Limb (tissue), 2 donors: ENCODE results near the gene MAN1A2.
A peak's percentile ranks its signal among the peaks of the same experiment; 100 is the strongest.
"Not testable (repeated sequence)": the region's sequence is repeated elsewhere in the genome, so short reads cannot be mapped to it uniquely, and the experiment has no call there.

Experiments
- DNase-seq, 2 donors: peaks; one replicate each; pipeline ENCODE4 v3.0.0-alpha.2; 2016; ENCODE audit errors: extremely low spot score in 2 of 2

The MAN1A2 gene

DNA sequence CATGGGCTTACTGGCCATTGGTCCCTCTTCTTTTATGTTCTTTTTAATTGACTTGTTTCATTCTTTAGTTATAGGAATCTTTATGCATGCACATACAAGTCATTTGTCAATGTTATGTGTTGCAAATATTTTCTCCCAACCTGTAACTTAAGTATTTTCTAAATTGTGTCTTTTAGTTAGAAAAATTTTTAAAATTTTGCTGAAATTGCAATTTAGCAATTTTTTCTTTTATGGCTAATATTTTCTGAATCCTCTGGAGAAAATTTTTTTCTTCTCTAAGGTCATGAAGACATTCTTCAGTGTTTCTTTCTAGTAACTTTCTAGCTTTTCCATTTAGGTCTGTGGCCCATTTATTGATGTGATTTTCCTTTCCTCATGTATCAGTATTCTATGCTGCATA is 189.7 kb downstream of the MAN1A2 start:
- no peak for DNase-seq

GRCh38 chr1:117558451-117558850 is 191.2 kb downstream of the MAN1A2 start:
- not testable (repeated sequence) for DNase-seq

GRCh38 chr1:117559139-117559538 is 191.9 kb downstream of the MAN1A2 start:
- DNase-seq, result no peak

- DNase-seq, result no peak
Measured at GRCh38 chr1:117559985-117560384, 192.7 kb downstream of the MAN1A2 start.

GRCh38 chr1:117561071-117561470 is 193.8 kb downstream of the MAN1A2 start:
- DNase-seq, result no peak

DNA sequence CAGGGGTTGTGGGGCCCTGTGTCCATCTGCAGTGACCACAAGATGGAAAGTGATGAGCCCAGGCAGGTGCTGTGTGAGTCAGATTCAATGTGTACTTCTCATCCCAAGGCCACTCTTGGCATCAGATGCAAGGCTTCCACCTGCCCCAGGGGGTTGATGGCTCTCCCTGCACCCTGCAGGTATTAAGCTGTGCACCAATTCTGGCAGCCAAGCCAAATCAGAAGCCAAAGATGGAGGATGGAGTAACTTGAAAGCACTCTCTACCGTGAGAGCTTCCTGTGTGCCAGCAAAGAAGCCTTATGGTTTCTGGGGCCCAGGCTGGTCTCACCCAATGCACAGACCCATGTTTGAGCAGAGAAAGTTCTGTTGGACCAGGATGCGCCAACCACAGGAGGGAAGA is 194.3 kb downstream of the MAN1A2 start:
- DNase-seq, result no peak

DNA sequence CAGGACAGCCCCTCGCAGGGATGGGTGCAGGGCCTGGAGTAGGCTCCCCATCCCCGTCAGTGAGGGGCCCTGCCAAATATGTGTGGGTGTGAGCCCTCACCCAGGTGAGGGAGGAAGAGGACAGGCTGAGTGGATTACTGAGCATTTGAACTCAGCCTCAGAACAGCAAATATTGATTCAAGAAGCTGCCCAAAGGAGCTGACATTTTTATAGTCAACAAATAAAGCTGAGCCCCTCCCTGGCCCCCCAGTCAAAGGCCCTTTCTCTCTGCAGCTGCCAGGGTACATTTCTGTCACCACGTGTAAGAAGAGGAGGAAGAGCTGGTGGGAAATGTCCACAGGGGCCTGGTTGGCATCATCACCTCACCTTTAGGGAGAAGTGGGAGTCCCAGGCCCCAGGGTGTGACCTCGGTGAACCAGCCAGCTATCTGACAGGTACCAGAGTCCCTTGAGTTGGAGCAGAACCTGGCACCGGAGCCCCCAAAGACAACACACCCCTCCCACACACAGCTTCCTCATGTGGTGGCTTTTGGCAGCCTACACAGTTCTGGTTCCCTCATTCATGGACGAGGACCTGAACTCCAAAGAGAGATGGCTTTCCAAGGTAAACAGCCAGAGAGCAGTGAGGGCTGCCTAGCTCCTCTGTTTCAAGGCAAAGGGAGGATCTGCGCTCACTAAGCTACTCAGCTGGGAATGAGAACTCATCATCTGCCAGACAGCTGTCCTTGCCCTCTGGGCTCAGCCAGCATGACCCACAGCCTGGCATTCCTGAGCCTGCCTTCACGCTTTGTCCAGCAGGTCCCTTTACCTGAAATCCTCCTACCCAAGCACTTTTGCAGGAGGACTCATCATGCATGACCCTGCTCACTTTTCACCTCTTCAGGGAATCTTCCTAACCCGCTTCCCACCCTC is 195.6 kb downstream of the MAN1A2 start:
- DNase-seq, result no peak

- DNase-seq, result no peak
Measured at GRCh38 chr1:117563492-117563875, 196.2 kb downstream of the MAN1A2 start.

DNA sequence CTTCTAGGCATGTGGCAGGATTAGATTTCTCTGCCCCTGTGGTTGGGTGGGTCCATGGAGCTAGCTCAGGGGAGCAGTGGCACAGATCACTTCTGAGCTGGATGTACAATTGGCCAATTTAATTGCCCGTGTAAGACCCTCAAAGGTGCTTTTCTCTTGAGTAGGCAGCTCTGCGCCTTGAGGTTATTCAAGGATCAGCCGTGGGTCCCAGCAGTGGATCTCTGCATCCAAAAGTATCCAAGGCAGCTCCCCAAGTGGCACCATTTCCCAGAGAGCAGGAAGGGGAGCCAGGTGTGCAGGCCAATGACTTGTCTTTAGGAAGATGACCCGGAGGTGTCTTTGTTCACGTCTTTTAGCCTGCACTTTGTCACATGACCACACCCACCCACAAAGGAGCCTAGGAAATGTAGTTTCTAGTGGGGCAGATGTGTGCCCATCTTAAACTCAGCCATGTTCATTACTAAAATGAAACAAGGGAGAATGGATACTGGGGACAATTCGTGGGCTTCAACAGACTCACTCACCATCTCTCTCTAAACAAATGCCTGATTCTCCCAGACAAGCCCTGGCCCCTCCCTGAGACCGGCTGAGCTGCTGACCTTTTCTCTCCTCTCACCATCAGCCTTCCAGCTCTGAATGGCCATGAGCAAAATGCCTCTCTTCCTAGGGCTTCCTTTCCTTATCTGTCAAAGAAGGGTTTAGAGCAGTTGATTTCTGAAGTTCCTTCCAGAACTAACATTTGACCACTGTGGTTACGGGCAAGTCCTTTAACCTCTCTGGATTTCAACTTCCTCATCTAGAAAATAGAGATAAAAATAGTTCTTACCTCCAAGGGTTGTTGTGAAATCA is 197.2 kb downstream of the MAN1A2 start:
- no peak for DNase-seq

- DNase-seq, result no peak
Measured at GRCh38 chr1:117565076-117565556, 197.9 kb downstream of the MAN1A2 start.

- no peak for DNase-seq
Measured at GRCh38 chr1:117565745-117566455, 198.7 kb downstream of the MAN1A2 start.

GRCh38 chr1:117566556-117566955 is 199.3 kb downstream of the MAN1A2 start:
- no peak for DNase-seq

- no peak for DNase-seq
Measured at GRCh38 chr1:117567435-117567834, 200.2 kb downstream of the MAN1A2 start.

GRCh38 chr1:117567976-117568375 is 200.7 kb downstream of the MAN1A2 start:
- no peak for DNase-seq

GRCh38 chr1:117568999-117569398 is 201.8 kb downstream of the MAN1A2 start:
- no peak for DNase-seq

DNA sequence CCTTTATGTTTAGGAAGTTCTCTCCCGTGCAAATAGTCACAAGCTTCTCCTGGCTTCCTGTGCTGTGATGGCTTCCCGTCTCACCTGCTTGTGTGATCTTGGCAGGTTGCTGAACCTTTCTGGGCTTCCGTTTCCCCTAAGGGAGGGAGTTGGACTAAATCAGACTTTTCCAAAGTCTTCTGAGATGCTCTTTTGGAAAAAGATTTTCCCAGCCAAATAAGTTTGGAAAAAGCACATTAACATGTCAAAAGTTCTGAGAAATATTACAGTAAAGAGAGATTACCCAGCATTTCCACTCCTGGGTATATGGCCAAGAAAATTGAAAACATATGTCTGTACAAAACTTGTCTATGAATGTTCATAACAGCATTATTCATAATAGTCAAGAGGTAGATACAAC is 202.6 kb downstream of the MAN1A2 start:
- DNase-seq, result peak in 1 of 2 donors; percentile 55

GRCh38 chr1:117570988-117571409 is 203.8 kb downstream of the MAN1A2 start:
- no peak for DNase-seq

GRCh38 chr1:117571496-117571895 is 204.2 kb downstream of the MAN1A2 start:
- no peak for DNase-seq

- peak in 1 of 2 donors; percentile 23 for DNase-seq
Measured at GRCh38 chr1:117572546-117572945, 205.3 kb downstream of the MAN1A2 start.

DNA sequence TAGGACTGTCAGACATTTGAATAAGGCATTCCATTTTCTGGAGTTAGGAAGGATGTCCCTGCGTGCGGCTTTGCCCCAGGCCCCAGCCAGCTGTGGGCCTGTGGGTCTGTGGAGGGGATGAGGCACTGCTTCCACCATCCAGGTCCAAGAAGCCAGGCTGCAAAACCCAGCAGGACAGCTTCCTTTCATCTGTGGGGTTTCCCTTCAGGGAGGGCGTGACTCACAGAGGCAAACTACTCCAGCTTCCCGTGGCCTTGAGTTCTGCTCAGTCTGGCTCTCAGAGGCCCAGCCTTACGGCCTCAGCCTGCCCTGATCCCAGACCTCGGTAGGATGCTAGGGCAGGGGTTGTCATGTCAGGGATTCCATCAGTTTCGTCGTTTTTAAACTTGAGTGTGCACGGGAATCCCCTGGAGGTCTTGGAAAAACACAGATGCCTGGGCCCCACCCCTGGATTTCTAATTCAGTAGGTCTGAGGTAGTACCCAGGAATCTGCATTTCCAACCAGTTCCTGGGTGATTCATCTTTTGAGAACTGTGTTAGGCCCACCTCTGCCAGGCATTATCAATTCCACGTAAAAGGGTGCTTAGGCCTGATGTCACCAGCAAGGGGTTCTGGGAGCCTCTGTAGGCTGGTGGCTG is 206.3 kb downstream of the MAN1A2 start:
- DNase-seq, result peak in 1 of 2 donors; percentile 23
